A549 (cell line): ENCODE results near the gene SEMA6D. TPM values are rescaled to one million over a fixed set of nuclear protein-coding genes. Genes with fewer than 3 reads are reported as not detected.

Experiments used
- ATAC-seq, 2 experiments: fragments of 200-7000 bp in 1 of 2; fragments of >200 bp in 1 of 2; cut with Nextera tagmentation in 1 of 2; cut with Tn5 transposase in 1 of 2; 3 replicates each; pipeline versions ENCODE4 v1.8.0 to v1.9.1; 2018 to 2020; ENCODE audit warnings: mild to moderate bottlenecking in 1 of 2, moderate library complexity in 1 of 2
- CTCF ChIA-PET: fragments of 300-600 bp; sonication (Branson Sonifier 250); formaldehyde crosslinking; extraction: SDS; loops from one replicate; lab custom pipeline; 2021; ENCODE audit warnings: antibody characterized with exemption, inconsistent platforms; lab: Yijun Ruan, JAX
- POLR2A ChIA-PET: fragments of 350-600 bp; formaldehyde crosslinking; extraction: SDS; loops from one replicate; lab custom pipeline; 2021; ENCODE audit warnings: antibody characterized with exemption, inconsistent platforms; lab: Yijun Ruan, JAX
- DNase-seq, 2 experiments: peaks; one replicate each; pipeline versions ENCODE4 v3.0.0 to v3.0.0-alpha.2; 2011 to 2016; ENCODE audit warnings: low read depth in 1 of 2, low spot score in 1 of 2
- FAIRE-seq: peaks from 2 replicates; lab custom pipeline; 2011; peaks lifted over from hg19 to GRCh38; lab: Jason Lieb, UNC
- H3K27ac ChIP-seq, 2 experiments: fragments of >200 bp; sonication (Bioruptor Twin); formaldehyde crosslinking; 3 replicates each; pipeline ENCODE4 v1.5.1; 2016 to 2017
- H3K4me1 ChIP-seq: fragments of >200 bp; sonication (Bioruptor Twin); formaldehyde crosslinking; 3 replicates; pipeline ENCODE4 v1.6.1; 2016
- H3K4me2 ChIP-seq: fragments of >200 bp; sonication (Bioruptor Twin); formaldehyde crosslinking; 3 replicates; pipeline ENCODE4 v1.6.1; 2016
- H3K4me3 ChIP-seq: fragments of >200 bp; sonication (Bioruptor Twin); formaldehyde crosslinking; 3 replicates; pipeline ENCODE4 v1.5.1; 2016
- H3K9me3 ChIP-seq: fragments of >200 bp; sonication (Bioruptor Twin); formaldehyde crosslinking; 3 replicates; pipeline ENCODE4 v1.6.1; 2016
- ATOH8 ChIP-seq: fragments of 250-450 bp; sonication (Bioruptor Pico); IDR thresholded peaks from 2 replicates; pipeline ENCODE4 v1.5.0; 2020; ENCODE audit warnings: low read depth, mild to moderate bottlenecking, moderate library complexity
- CBX2 ChIP-seq: fragments of 200-600 bp; sonication (generic); IDR thresholded peaks from 2 replicates; pipeline ENCODE4 v1.6.1; 2016; ENCODE audit warnings: low read depth, mild to moderate bottlenecking, borderline replicate concordance
- CBX8 ChIP-seq: fragments of 200-600 bp; sonication (generic); IDR thresholded peaks from 2 replicates; pipeline ENCODE4 v1.6.1; 2016
- CHD2 ChIP-seq: fragments of 150-350 bp; IDR thresholded peaks from 2 replicates; pipeline ENCODE4 v1.6.1; 2014; ENCODE audit warnings: low read length; ENCODE audit not compliant: partially characterized antibody
- CHD4 ChIP-seq: fragments of 200-600 bp; sonication (generic); IDR thresholded peaks from 2 replicates; pipeline ENCODE4 v1.6.1; 2016; ENCODE audit warnings: antibody characterized with exemption, mild to moderate bottlenecking, borderline replicate concordance
- EHF ChIP-seq: fragments of 250-450 bp; sonication (Bioruptor Pico); IDR thresholded peaks from 2 replicates; pipeline ENCODE4 v1.5.0; 2020; ENCODE audit warnings: mild to moderate bottlenecking
- FOSL2 ChIP-seq, 2 experiments: fragments of 450-650 bp in 1 of 2; fragments of >200 bp in 1 of 2; sonication (Bioruptor Twin) in 1 of 2; formaldehyde crosslinking; IDR thresholded peaks; 2 replicates each; pipeline versions ENCODE4 v1.5.0 to v1.6.1; 2016 to 2020; ENCODE audit warnings: mild to moderate bottlenecking in 1 of 2, moderate library complexity in 1 of 2
- GATA3 ChIP-seq: IDR thresholded peaks from 2 replicates; pipeline ENCODE4 v1.6.1; 2012; ENCODE audit warnings: borderline replicate concordance
- HDAC2 ChIP-seq: fragments of 200-600 bp; sonication (generic); IDR thresholded peaks from 2 replicates; pipeline ENCODE4 v1.6.1; 2016
- HES2 ChIP-seq: fragments of >200 bp; sonication (Bioruptor Twin); formaldehyde crosslinking; IDR thresholded peaks from 2 replicates; pipeline ENCODE4 v1.6.1; 2016
- JUN ChIP-seq, 2 experiments: fragments of >200 bp; sonication (Bioruptor Twin); formaldehyde crosslinking; IDR thresholded peaks; 2 replicates in 1 of 2; 3 replicates in 1 of 2; pipeline ENCODE4 v1.6.1; 2016 to 2017
- KDM5A ChIP-seq: fragments of 200-600 bp; sonication (generic); IDR thresholded peaks from 2 replicates; pipeline ENCODE4 v1.6.1; 2016; ENCODE audit warnings: antibody characterized with exemption, mild to moderate bottlenecking
- MAFK ChIP-seq: fragments of 450-650 bp; IDR thresholded peaks from 2 replicates; pipeline ENCODE4 v1.6.1; 2014; ENCODE audit not compliant: partially characterized antibody
- MAX ChIP-seq: IDR thresholded peaks from 2 replicates; pipeline ENCODE4 v1.6.1; 2012
- MAZ ChIP-seq: fragments of 150-350 bp; IDR thresholded peaks from 2 replicates; pipeline ENCODE4 v1.6.1; 2014; ENCODE audit warnings: antibody characterized with exemption, low read depth, low read length, borderline replicate concordance
- MYC ChIP-seq: IDR thresholded peaks from 2 replicates; pipeline ENCODE4 v1.6.1; 2012; ENCODE audit warnings: mild to moderate bottlenecking, inconsistent platforms, low read length, improper control_type of control experiment, borderline replicate concordance
- NPAS2 ChIP-seq: fragments of 250-450 bp; sonication (Bioruptor Pico); IDR thresholded peaks from 2 replicates; pipeline ENCODE4 v1.8.0; 2022; ENCODE audit warnings: mild to moderate bottlenecking, moderate library complexity, borderline replicate concordance
- NR3C1 ChIP-seq: fragments of >200 bp; sonication (Bioruptor Twin); formaldehyde crosslinking; IDR thresholded peaks from 3 replicates; pipeline ENCODE4 v1.6.1; 2017
- PBX3 ChIP-seq: IDR thresholded peaks from 2 replicates; pipeline ENCODE4 v1.6.1; 2012
- POLR2A ChIP-seq: IDR thresholded peaks from 2 replicates; pipeline ENCODE4 v1.6.1; 2012; ENCODE audit warnings: mild to moderate bottlenecking, low read length
- RAD21 ChIP-seq, 2 experiments: fragments of >200 bp in 1 of 2; sonication (Bioruptor Twin) in 1 of 2; formaldehyde crosslinking in 1 of 2; IDR thresholded peaks in 1 of 2; conservative IDR thresholded peaks in 1 of 2; 2 replicates in 1 of 2; 3 replicates in 1 of 2; pipeline ENCODE4 v1.6.1; 2012 to 2018; ENCODE audit warnings: inconsistent platforms in 1 of 2
- RARB ChIP-seq: fragments of 250-450 bp; sonication (Bioruptor Pico); IDR thresholded peaks from 2 replicates; pipeline ENCODE4 v1.8.0; 2021; ENCODE audit warnings: mild to moderate bottlenecking, moderate library complexity
- RCOR1 ChIP-seq: fragments of 150-350 bp; IDR thresholded peaks from 2 replicates; pipeline ENCODE4 v1.6.1; 2014; ENCODE audit warnings: antibody characterized with exemption, low read length, low read depth
- RFX5 ChIP-seq: fragments of 450-650 bp; IDR thresholded peaks from 2 replicates; pipeline ENCODE4 v1.7.1; 2014; ENCODE audit warnings: antibody characterized with exemption, mild to moderate bottlenecking, moderate library complexity
- RNF2 ChIP-seq: fragments of 200-600 bp; sonication (generic); IDR thresholded peaks from 2 replicates; pipeline ENCODE4 v1.6.1; 2016; ENCODE audit warnings: low read depth, mild to moderate bottlenecking, antibody characterized with exemption, moderate library complexity, borderline replicate concordance
- TFCP2L1 ChIP-seq: fragments of 250-450 bp; sonication (Bioruptor Pico); IDR thresholded peaks from 2 replicates; pipeline ENCODE4 v1.5.0; 2021; ENCODE audit warnings: mild to moderate bottlenecking
- TP53 ChIP-seq: fragments of 250-450 bp; sonication (Bioruptor Pico); IDR thresholded peaks from 2 replicates; pipeline ENCODE4 v1.5.0; 2021; ENCODE audit warnings: mild to moderate bottlenecking, moderate library complexity
- USF2 ChIP-seq: fragments of 450-650 bp; IDR thresholded peaks from 2 replicates; pipeline ENCODE4 v1.6.1; 2014; ENCODE audit warnings: antibody characterized with exemption
- ZSCAN20 ChIP-seq: fragments of 250-450 bp; sonication (Bioruptor Pico); IDR thresholded peaks from 2 replicates; pipeline ENCODE4 v1.8.0; 2022; ENCODE audit warnings: mild to moderate bottlenecking, moderate library complexity
- WGBS: methylation state at CpG from one replicate; pipeline ENCODE4 v1.1.6; 2017; ENCODE audit errors: missing lambda C conversion rate; 5-methylcytosine and 5-hydroxymethylcytosine counted together
- polyA plus RNA-seq, 4 experiments: library from polyadenylated mRNA; depleted of rRNA in 3 of 4; stranded (reverse); fragments of >200 nt; fragmentation: RNase III in 1 of 4; extraction: RNeasy Plus Mini Kit Qiagen cat#74134 plus additional on column Dnase treatment in 1 of 4; gene quantifications; 2 replicates in 3 of 4; 3 replicates in 1 of 4; pipeline ENCODE4 v1.2.3, GENCODE V29; 2011 to 2017

The SEMA6D gene
- polyA plus RNA-seq, 2 of the 4 experiments (the other 2 are of a cell fraction): not detected

- no peak overlapping the region for H3K4me2 ChIP-seq
- ATAC-seq: no peak
- H3K4me3 ChIP-seq: no peak overlapping the region
- TF ChIP-seq HES2 (no peak), PBX3 (no peak), EHF (CRISPR knock-in tag) (no peak), RCOR1 (no peak), RARB (CRISPR knock-in tag) (no peak), POLR2A (no peak), HDAC2 (no peak), ATOH8 (no peak), NPAS2 (CRISPR knock-in tag) (no peak), CHD2 (no peak), RFX5 (no peak), NR3C1 (no peak), CBX8 (no peak), MAZ (no peak), GATA3 (no peak), CHD4 (no peak), RAD21 (conservative IDR thresholded peaks at IDR 0.05 in 1 of 2, IDR thresholded peaks at IDR 0.05 in 1 of 2) (no peak), MYC (no peak)
- no peak overlapping the region for H3K27ac ChIP-seq
- H3K9me3 ChIP-seq: no peaks in the 10 kb centered on the region
- H3K4me1 ChIP-seq: no peaks in the 10 kb centered on the region
- no peak for FAIRE-seq
- WGBS: 18% methylated on average over 3 of the region's 3 CpGs
- DNase-seq: no peak
- CTCF ChIA-PET: interaction anchor here (0.6 kb wide), 1 partner anchor 1627 kb away, joined by 3 read pairs; no protein-coding TSS in a partner anchor
- POLR2A ChIA-PET: no interaction called here
Measured at GRCh38 chr15:47757331-47757730, 40.0 kb downstream of the SEMA6D start.

- no peak overlapping the region for H3K4me2 ChIP-seq
- ATAC-seq: no peak
- FAIRE-seq: no peak
- H3K9me3 ChIP-seq: no peaks in the 10 kb centered on the region
- no peaks in the 10 kb centered on the region for H3K4me1 ChIP-seq
- no peak overlapping the region for H3K27ac ChIP-seq
- no peak overlapping the region for H3K4me3 ChIP-seq
- POLR2A ChIA-PET: no interaction called here
- no peak for DNase-seq
- CTCF ChIA-PET: no interaction called here
- WGBS: 37% methylated on average over 3 of the region's 3 CpGs
- no peak for TF ChIP-seq MAFK
- no peak for TF ChIP-seq GATA3
- TF ChIP-seq ZSCAN20 (CRISPR knock-in tag): no peak
Measured at GRCh38 chr15:47762621-47763020, 45.3 kb downstream of the SEMA6D start.

- no peak overlapping the region for H3K27ac ChIP-seq
- DNase-seq (no peak), ATAC-seq (no peak), FAIRE-seq (no peak)
- WGBS: 58% methylated on average over 13 of the region's 13 CpGs
- H3K4me3 ChIP-seq: no peak overlapping the region
- H3K4me1 ChIP-seq: no peaks in the 10 kb centered on the region
- H3K4me2 ChIP-seq: no peak overlapping the region
- TF ChIP-seq ZSCAN20 (CRISPR knock-in tag) (no peak), POLR2A (no peak), GATA3 (no peak), RARB (CRISPR knock-in tag) (no peak), USF2 (no peak), MAFK (no peak), MAX (no peak), JUN (IDR thresholded peaks at IDR 0.05) (no peak), TP53 (CRISPR knock-in tag) (no peak), RNF2 (no peak), HES2 (no peak), TFCP2L1 (CRISPR knock-in tag) (no peak), NR3C1 (no peak), KDM5A (no peak), FOSL2 (IDR thresholded peaks at IDR 0.05) (no peak), FOSL2 (CRISPR knock-in tag; IDR thresholded peaks at IDR 0.05) (no peak), CBX2 (no peak), RFX5 (no peak), NPAS2 (CRISPR knock-in tag) (no peak)
- POLR2A ChIA-PET: no interaction called here
- H3K9me3 ChIP-seq: no peaks in the 10 kb centered on the region
- CTCF ChIA-PET: no interaction called here
Measured at GRCh38 chr15:47764666-47765065, 47.4 kb downstream of the SEMA6D start.
